Measurements from ENCODE around the gene PLCB2.

- TF ChIP-seq CTCF (conservative IDR thresholded peaks at IDR 0.05; ENCODE audit: low read depth in 2 of 2) (no peak), POLR2AphosphoS5 (IDR thresholded peaks at IDR 0.05; ENCODE audit: low read depth) (no peak), CREB1 (CRISPR knock-in tag; IDR thresholded peaks at IDR 0.05; ENCODE audit: low read depth) (no peak), REST (IDR thresholded peaks at IDR 0.05; ENCODE audit: unreplicated experiment) (no peak)
Observed at GRCh38 chr15:40342416-40343320, 34.9 kb upstream of the PLCB2 start.

Data from GM23338 (cell line).